Liver (tissue), 9 donors: ENCODE measurements around the gene IL17RE. TPM values are rescaled to one million over a fixed set of nuclear protein-coding genes. Genes with fewer than 3 reads are reported as not detected.

ENCODE experiments used
- DNase-seq: peaks from one replicate; pipeline ENCODE4 v3.0.0-alpha.2; 2017; ENCODE audit warnings: low spot score
- H3K27ac ChIP-seq, 2 donors: one replicate each; pipeline ENCODE4 v1.7.0; 2013; ENCODE audit warnings: inconsistent platforms in 2 of 2, low read length in 2 of 2, control low read depth in 1 of 2, low read depth in 1 of 2, mild to moderate bottlenecking in 1 of 2
- H3K27me3 ChIP-seq, 4 donors: one replicate each; pipeline versions ENCODE4 v1.6.1 to v1.7.0; 2013; ENCODE audit warnings: low read length in 3 of 4, inconsistent platforms in 1 of 4, mild to moderate bottlenecking in 1 of 4, moderate library complexity in 1 of 4; ENCODE audit not compliant: control insufficient read depth in 4 of 4, insufficient read depth in 4 of 4
- H3K36me3 ChIP-seq, 4 donors: one replicate each; pipeline versions ENCODE4 v1.6.1 to v1.7.0; 2013; ENCODE audit warnings: low read length in 3 of 4, mild to moderate bottlenecking in 3 of 4, low read depth in 1 of 4, moderate library complexity in 1 of 4; ENCODE audit not compliant: control insufficient read depth in 4 of 4, insufficient read depth in 3 of 4
- H3K4me1 ChIP-seq, 4 donors: one replicate each; pipeline versions ENCODE4 v1.6.1 to v1.7.0; 2013; ENCODE audit warnings: low read length in 3 of 4, mild to moderate bottlenecking in 3 of 4, moderate library complexity in 1 of 4; ENCODE audit not compliant: control insufficient read depth in 4 of 4, insufficient read depth in 4 of 4
- H3K4me3 ChIP-seq, 3 donors: one replicate each; pipeline versions ENCODE4 v1.6.1 to v1.7.0; 2013; ENCODE audit warnings: low read length in 3 of 3, control low read depth in 1 of 3, low read depth in 1 of 3, mild to moderate bottlenecking in 1 of 3
- H3K9ac ChIP-seq, 2 donors: one replicate each; pipeline ENCODE4 v1.7.0; 2013; ENCODE audit warnings: low read length in 2 of 2, mild to moderate bottlenecking in 2 of 2, moderate library complexity in 2 of 2, control low read depth in 1 of 2, low read depth in 1 of 2
- H3K9me3 ChIP-seq, 4 donors: one replicate each; pipeline versions ENCODE4 v1.6.1 to v1.7.0; 2013; ENCODE audit warnings: low read length in 3 of 4; ENCODE audit not compliant: control insufficient read depth in 4 of 4
- CTCF ChIP-seq: fragments of 150-350 bp; IDR thresholded peaks from 2 replicates; pipeline ENCODE4 v1.5.1; 2017; ENCODE audit warnings: improper control_type of control experiment, low read depth, low read length; ENCODE audit not compliant: missing input control
- EGR1 ChIP-seq, 2 donors: IDR thresholded peaks; 2 replicates each; pipeline ENCODE4 v1.6.1; 2016 to 2018; ENCODE audit warnings: antibody characterized with exemption in 2 of 2, low read depth in 2 of 2
- FOXA2 ChIP-seq: IDR thresholded peaks from 2 replicates; pipeline ENCODE4 v1.6.1; 2016; ENCODE audit warnings: antibody characterized with exemption
- GABPA ChIP-seq, 2 donors: IDR thresholded peaks in 1 of 2; conservative IDR thresholded peaks in 1 of 2; 2 replicates each; pipeline ENCODE4 v1.6.1; 2016; ENCODE audit warnings: antibody characterized with exemption in 2 of 2, mild to moderate bottlenecking in 1 of 2, moderate library complexity in 1 of 2
- HNF4A ChIP-seq, 2 donors: conservative IDR thresholded peaks; 2 replicates each; pipeline ENCODE4 v1.6.1; 2016; ENCODE audit warnings: antibody characterized with exemption in 2 of 2, mild to moderate bottlenecking in 2 of 2
- HNF4G ChIP-seq: IDR thresholded peaks from 2 replicates; pipeline ENCODE4 v1.6.1; 2016; ENCODE audit warnings: antibody characterized with exemption
- MAX ChIP-seq: IDR thresholded peaks from 2 replicates; pipeline ENCODE4 v1.6.1; 2016; ENCODE audit warnings: antibody characterized with exemption
- NR2F2 ChIP-seq: IDR thresholded peaks from 2 replicates; pipeline ENCODE4 v1.6.1; 2016; ENCODE audit warnings: antibody characterized with exemption
- RAD21 ChIP-seq, 2 donors: IDR thresholded peaks; 2 replicates each; pipeline ENCODE4 v1.6.1; 2016; ENCODE audit warnings: antibody characterized with exemption in 2 of 2, mild to moderate bottlenecking in 2 of 2
- REST ChIP-seq: IDR thresholded peaks from 2 replicates; pipeline ENCODE4 v1.6.1; 2016; ENCODE audit warnings: antibody characterized with exemption, mild to moderate bottlenecking
- RXRA ChIP-seq, 2 donors: IDR thresholded peaks; 2 replicates each; pipeline ENCODE4 v1.6.1; 2017 to 2018; ENCODE audit warnings: antibody characterized with exemption in 2 of 2, mild to moderate bottlenecking in 1 of 2
- SP1 ChIP-seq: IDR thresholded peaks from 2 replicates; pipeline ENCODE4 v1.6.1; 2018; ENCODE audit warnings: antibody characterized with exemption, mild to moderate bottlenecking
- TAF1 ChIP-seq: conservative IDR thresholded peaks from 2 replicates; pipeline ENCODE4 v1.6.1; 2016; ENCODE audit warnings: antibody characterized with exemption, mild to moderate bottlenecking
- YY1 ChIP-seq: IDR thresholded peaks from 2 replicates; pipeline ENCODE4 v1.6.1; 2016; ENCODE audit warnings: antibody characterized with exemption, mild to moderate bottlenecking
- WGBS: extraction: QIAGEN DNeasy Blood & Tissue Kit; methylation state at CpG from one replicate; pipeline ENCODE4 v1.1.7; 2013; 5-methylcytosine and 5-hydroxymethylcytosine counted together
- polyA plus RNA-seq, 2 donors: library from polyadenylated mRNA; stranded (reverse) in 1 of 2; unstranded in 1 of 2; fragments of 200-250 nt in 1 of 2; fragments of >200 nt in 1 of 2; fragmentation: Nextera tagmentation in 1 of 2; extraction: Ambion mirVana in 1 of 2; gene quantifications; one replicate each; pipeline versions ENCODE4 v1.2.1 to v1.2.3, GENCODE V29; 2013 to 2015
- total RNA-seq, 2 donors: library from RNA; depleted of rRNA; stranded (reverse); fragments of >200 nt; gene quantifications; one replicate each; pipeline ENCODE4 v1.2.3, GENCODE V29; 2014
- donor health status: healthy.
- donor health status: healthy.
- donor health status: healthy.
- donor health status: healthy.
- donor health status: healthy.

The IL17RE gene
- total and polyA plus RNA-seq, 4 donors: 0.42 to 2.1 (median 0.90) TPM

- Histone ChIP-seq H3K4me3 (no peak overlapping the region), H3K27ac (no peak overlapping the region)
- WGBS: 90% methylated on average over 10 of the region's 10 CpGs
These were observed 42.7 kb downstream of the IL17RE start for GRCh38 chr3:9945358-9945757.

GRCh38 chr3:9946112-9947024, 43.7 kb downstream of the IL17RE start:
- H3K27me3 ChIP-seq: peaks cover 0 to under 1% (median 0%) of the 10 kb centered on the region in 4 donors
- peak overlapping the region; percentile 35 to 42 for H3K27ac ChIP-seq
- WGBS: 9% methylated on average over 90 of the region's 90 CpGs
- H3K9ac ChIP-seq: no peak overlapping the region
- peaks cover 2 to 16% (median 11%) of the 10 kb centered on the region in 4 donors for H3K4me1 ChIP-seq
- DNase-seq: peak; percentile 77
- H3K9me3 ChIP-seq: no peaks in the 10 kb centered on the region
- H3K4me3 ChIP-seq: peak overlapping the region in 2 of 3 donors; percentile 55
- H3K36me3 ChIP-seq: peaks cover 0 to 19% (median 8%) of the 10 kb centered on the region in 4 donors
- no peak for TF ChIP-seq RXRA (IDR thresholded peaks at IDR 0.05)
- TF ChIP-seq EGR1 (IDR thresholded peaks at IDR 0.05; ENCODE audit: low read depth in 2 of 2): no peak
- TF ChIP-seq CTCF: peak; percentile 63
- no peak for TF ChIP-seq MAX
- no peak for TF ChIP-seq YY1
- TF ChIP-seq RAD21 (IDR thresholded peaks at IDR 0.05): peak; percentile 52 to 74
- TF ChIP-seq NR2F2: no peak
- no peak for TF ChIP-seq REST
- TF ChIP-seq FOXA2: no peak
- TF ChIP-seq HNF4A (conservative IDR thresholded peaks at IDR 0.05): no peak

More at GRCh38 chr3:9945358-9945757, 42.7 kb downstream of the IL17RE start:
- TF ChIP-seq YY1: no peak
- TF ChIP-seq GABPA (IDR thresholded peaks at IDR 0.05 in 1 of 2, conservative IDR thresholded peaks at IDR 0.05 in 1 of 2): no peak
- TF ChIP-seq EGR1 (IDR thresholded peaks at IDR 0.05; ENCODE audit: low read depth in 2 of 2): no peak
- no peak for TF ChIP-seq NR2F2
- no peak for TF ChIP-seq HNF4A (conservative IDR thresholded peaks at IDR 0.05)
- TF ChIP-seq REST: no peak
- TF ChIP-seq HNF4G: no peak
- TF ChIP-seq TAF1: no peak
- TF ChIP-seq MAX: no peak
- no peak for TF ChIP-seq RXRA (IDR thresholded peaks at IDR 0.05)
- TF ChIP-seq SP1: no peak
- no peak for TF ChIP-seq RAD21 (IDR thresholded peaks at IDR 0.05)
- Histone ChIP-seq H3K9ac (no peak overlapping the region), H3K4me1 (peaks cover 2 to 16% (median 11%) of the 10 kb centered on the region in 4 donors), H3K36me3 (peaks cover 3 to 25% (median 10%) of the 10 kb centered on the region in 4 donors), H3K9me3 (no peaks in the 10 kb centered on the region), H3K27me3 (no peaks in the 10 kb centered on the region)
- no peak for DNase-seq
